Globus pallidus (tissue), 1 donor: ENCODE data around the gene APAF1.
"Not testable (repeated sequence)": the region's sequence is repeated elsewhere in the genome, so short reads cannot be mapped to it uniquely, and the experiment has no call there.

Experiments
- DNase-seq: peaks from one replicate; pipeline ENCODE4 v3.0.0-alpha.2; 2015; ENCODE audit warnings: low spot score

The APAF1 gene

GRCh38 chr12:98644712-98645571, at the start of gene APAF1, which contains the start of gene IKBIP:
Gene APAF1 (plus strand): TSS chr12:98645290. CDS start chr12:98648360, 3,070 bp downstream.
Gene IKBIP (minus strand): TSS chr12:98644788. CDS start chr12:98644701, 87 bp downstream.
- DNase-seq: peak; percentile 94

GRCh38 chr12:98597313-98597712, 47.8 kb upstream of the APAF1 start:
- DNase-seq: not testable (repeated sequence)

GRCh38 chr12:98601924-98602323, 43.2 kb upstream of the APAF1 start:
- DNase-seq: no peak

GRCh38 chr12:98606359-98606988, 38.6 kb upstream of the APAF1 start:
- no peak for DNase-seq

GRCh38 chr12:98610596-98610995, 34.5 kb upstream of the APAF1 start:
- no peak for DNase-seq

- no peak for DNase-seq
Observed at GRCh38 chr12:98612696-98613334, 32.3 kb upstream of the APAF1 start.

GRCh38 chr12:98618952-98619351, 26.1 kb upstream of the APAF1 start:
- peak; percentile 35 for DNase-seq

GRCh38 chr12:98635657-98636323, 9.3 kb upstream of the APAF1 start:
- DNase-seq: no peak

- no peak for DNase-seq
Observed at GRCh38 chr12:98637068-98637467, 8.0 kb upstream of the APAF1 start.

- no peak for DNase-seq
Observed at GRCh38 chr12:98638009-98638408, 7.1 kb upstream of the APAF1 start.

- DNase-seq: no peak
Observed at GRCh38 chr12:98639491-98639890, 5.6 kb upstream of the APAF1 start.

GRCh38 chr12:98642801-98643200, 2.3 kb upstream of the APAF1 start:
- not testable (repeated sequence) for DNase-seq

GRCh38 chr12:98644433-98644711, 718 bp upstream of the APAF1 start:
- peak; percentile 7 for DNase-seq

- DNase-seq: peak; percentile 33
Observed at GRCh38 chr12:98645572-98646067, 530 bp downstream of the APAF1 start.

GRCh38 chr12:98646294-98647090, 1.4 kb downstream of the APAF1 start:
- DNase-seq: peak; percentile 17

- DNase-seq: no peak
Observed at GRCh38 chr12:98651328-98651727, 6.2 kb downstream of the APAF1 start.

GRCh38 chr12:98653866-98654493, 8.9 kb downstream of the APAF1 start:
- DNase-seq: peak; percentile 63

GRCh38 chr12:98656289-98657101, 11.4 kb downstream of the APAF1 start:
- no peak for DNase-seq

GRCh38 chr12:98660521-98660920, 15.4 kb downstream of the APAF1 start:
- DNase-seq: no peak

- no peak for DNase-seq
Observed at GRCh38 chr12:98669751-98670150, 24.7 kb downstream of the APAF1 start.
